ENCODE measurements around the gene EFHD2.

The EFHD2 gene

GRCh38 chr1:15443281-15443680 is 33.6 kb downstream of the EFHD2 start:
- no peak for DNase-seq (ENCODE audit: low read depth, low spot score)
- no peak for TF ChIP-seq SUZ12 (IDR thresholded peaks at IDR 0.05; ENCODE audit: extremely low read depth, insufficient read depth, insufficient read length)
- TF ChIP-seq ZNF274 (IDR thresholded peaks at IDR 0.05; ENCODE audit: low read depth, low read length) = no peak
- no peak for TF ChIP-seq YY1 (IDR thresholded peaks at IDR 0.05; ENCODE audit: insufficient read depth, insufficient read length)
- no peak overlapping the region for H3K9ac ChIP-seq (ENCODE audit: insufficient read length, low read depth)

GRCh38 chr1:15444468-15445389 is 35.0 kb downstream of the EFHD2 start:
- H3K4me3 ChIP-seq (ENCODE audit: insufficient read length, low read depth) = no peak overlapping the region
- no peaks in the 10 kb centered on the region for H3K36me3 ChIP-seq (ENCODE audit: insufficient read depth, insufficient read length, low read length)
- H3K9me3 ChIP-seq (ENCODE audit: insufficient read depth, low read length) = no peaks in the 10 kb centered on the region
- peaks cover 2% of the 10 kb centered on the region for H3K27me3 ChIP-seq (ENCODE audit: insufficient read depth, insufficient read length)
- TF ChIP-seq SUZ12 (IDR thresholded peaks at IDR 0.05; ENCODE audit: extremely low read depth, insufficient read depth, insufficient read length) (no peak), ZNF274 (IDR thresholded peaks at IDR 0.05; ENCODE audit: low read depth, low read length) (no peak), YY1 (IDR thresholded peaks at IDR 0.05; ENCODE audit: insufficient read depth, insufficient read length) (no peak)
- no peaks in the 10 kb centered on the region for H3K4me1 ChIP-seq (ENCODE audit: insufficient read depth, insufficient read length)
- no peak overlapping the region for H3K9ac ChIP-seq (ENCODE audit: insufficient read length, low read depth)
- no peak for DNase-seq (ENCODE audit: low read depth, low spot score)

More at GRCh38 chr1:15443281-15443680, 33.6 kb downstream of the EFHD2 start:
- H3K4me1 ChIP-seq (ENCODE audit: insufficient read depth, insufficient read length) = no peaks in the 10 kb centered on the region
- H3K9me3 ChIP-seq (ENCODE audit: insufficient read depth, low read length) = no peaks in the 10 kb centered on the region
- no peak overlapping the region for H3K4me3 ChIP-seq (ENCODE audit: insufficient read length, low read depth)
- no peaks in the 10 kb centered on the region for H3K36me3 ChIP-seq (ENCODE audit: insufficient read depth, insufficient read length, low read length)
- peaks cover 2% of the 10 kb centered on the region for H3K27me3 ChIP-seq (ENCODE audit: insufficient read depth, insufficient read length)

GRCh38 chr1:15445390-15446122 is 35.9 kb downstream of the EFHD2 start:
- Histone ChIP-seq H3K9me3 (ENCODE audit: insufficient read depth, low read length) (no peaks in the 10 kb centered on the region), H3K36me3 (ENCODE audit: insufficient read depth, insufficient read length, low read length) (no peaks in the 10 kb centered on the region), H3K9ac (ENCODE audit: insufficient read length, low read depth) (no peak overlapping the region), H3K4me1 (ENCODE audit: insufficient read depth, insufficient read length) (no peaks in the 10 kb centered on the region), H3K4me3 (ENCODE audit: insufficient read length, low read depth) (no peak overlapping the region), H3K27me3 (ENCODE audit: insufficient read depth, insufficient read length) (peaks cover 2% of the 10 kb centered on the region)
- TF ChIP-seq SUZ12 (IDR thresholded peaks at IDR 0.05; ENCODE audit: extremely low read depth, insufficient read depth, insufficient read length) (no peak), YY1 (IDR thresholded peaks at IDR 0.05; ENCODE audit: insufficient read depth, insufficient read length) (no peak), ZNF274 (IDR thresholded peaks at IDR 0.05; ENCODE audit: low read depth, low read length) (no peak)
- no peak for DNase-seq (ENCODE audit: low read depth, low spot score)

- Histone ChIP-seq H3K36me3 (ENCODE audit: insufficient read depth, insufficient read length, low read length) (no peaks in the 10 kb centered on the region), H3K4me3 (ENCODE audit: insufficient read length, low read depth) (no peak overlapping the region), H3K9me3 (ENCODE audit: insufficient read depth, low read length) (no peaks in the 10 kb centered on the region), H3K27me3 (ENCODE audit: insufficient read depth, insufficient read length) (peaks cover 2% of the 10 kb centered on the region), H3K4me1 (ENCODE audit: insufficient read depth, insufficient read length) (no peaks in the 10 kb centered on the region), H3K9ac (ENCODE audit: insufficient read length, low read depth) (no peak overlapping the region)
- TF ChIP-seq ZNF274 (IDR thresholded peaks at IDR 0.05; ENCODE audit: low read depth, low read length) (no peak), SUZ12 (IDR thresholded peaks at IDR 0.05; ENCODE audit: extremely low read depth, insufficient read depth, insufficient read length) (no peak), YY1 (IDR thresholded peaks at IDR 0.05; ENCODE audit: insufficient read depth, insufficient read length) (no peak)
- DNase-seq (ENCODE audit: low read depth, low spot score) = no peak
Observed at GRCh38 chr1:15446212-15446611, 36.5 kb downstream of the EFHD2 start.

GRCh38 chr1:15448877-15449462 is 39.3 kb downstream of the EFHD2 start:
- Histone ChIP-seq H3K4me1 (ENCODE audit: insufficient read depth, insufficient read length) (no peaks in the 10 kb centered on the region), H3K9me3 (ENCODE audit: insufficient read depth, low read length) (no peaks in the 10 kb centered on the region), H3K9ac (ENCODE audit: insufficient read length, low read depth) (no peak overlapping the region), H3K4me3 (ENCODE audit: insufficient read length, low read depth) (no peak overlapping the region), H3K36me3 (ENCODE audit: insufficient read depth, insufficient read length, low read length) (no peaks in the 10 kb centered on the region), H3K27me3 (ENCODE audit: insufficient read depth, insufficient read length) (peaks cover 2% of the 10 kb centered on the region)
- TF ChIP-seq SUZ12 (IDR thresholded peaks at IDR 0.05; ENCODE audit: extremely low read depth, insufficient read depth, insufficient read length) = no peak
- TF ChIP-seq YY1 (IDR thresholded peaks at IDR 0.05; ENCODE audit: insufficient read depth, insufficient read length) = peak; percentile 39
- DNase-seq (ENCODE audit: low read depth, low spot score) = no peak

- Histone ChIP-seq H3K4me1 (ENCODE audit: insufficient read depth, insufficient read length) (no peaks in the 10 kb centered on the region), H3K4me3 (ENCODE audit: insufficient read length, low read depth) (no peak overlapping the region), H3K9ac (ENCODE audit: insufficient read length, low read depth) (no peak overlapping the region), H3K36me3 (ENCODE audit: insufficient read depth, insufficient read length, low read length) (no peaks in the 10 kb centered on the region), H3K9me3 (ENCODE audit: insufficient read depth, low read length) (no peaks in the 10 kb centered on the region), H3K27me3 (ENCODE audit: insufficient read depth, insufficient read length) (peaks cover 2% of the 10 kb centered on the region)
- DNase-seq (ENCODE audit: low read depth, low spot score) = no peak
- no peak for TF ChIP-seq YY1 (IDR thresholded peaks at IDR 0.05; ENCODE audit: insufficient read depth, insufficient read length)
- no peak for TF ChIP-seq SUZ12 (IDR thresholded peaks at IDR 0.05; ENCODE audit: extremely low read depth, insufficient read depth, insufficient read length)
- no peak for TF ChIP-seq ZNF274 (IDR thresholded peaks at IDR 0.05; ENCODE audit: low read depth, low read length)
Observed at GRCh38 chr1:15449567-15449966, 39.9 kb downstream of the EFHD2 start.

Data from NT2/D1 (cell line).